PC-9 (cell line): ENCODE data around the gene HOMEZ.

Experiments
- CTCF ChIP-seq: fragments of 200-600 bp; sonication (generic); conservative IDR thresholded peaks from 2 replicates; pipeline ENCODE4 v1.6.1; 2017; ENCODE audit warnings: mixed run types, antibody characterized with exemption, mild to moderate bottlenecking, moderate library complexity
- EZH2 ChIP-seq: fragments of 200-600 bp; sonication (generic); IDR thresholded peaks from 2 replicates; pipeline ENCODE4 v1.8.0; 2017; ENCODE audit warnings: antibody characterized with exemption, low read depth

GRCh38 chr14:23237772-23238594, 47.9 kb downstream of the HOMEZ start, which contains the start of gene RNF212B:
- TF ChIP-seq EZH2 (no peak), CTCF (no peak)
